Measurements from ENCODE around the gene LDLRAD4.

- no peak for TF ChIP-seq CTCF (IDR thresholded peaks at IDR 0.05; ENCODE audit: insufficient read depth, low read length)
- TF ChIP-seq REST (IDR thresholded peaks at IDR 0.05; ENCODE audit: insufficient replicate concordance, low read depth), result no peak
- no peak for TF ChIP-seq POLR2AphosphoS5 (IDR thresholded peaks at IDR 0.05; ENCODE audit: low read depth)
- TF ChIP-seq SPI1 (IDR thresholded peaks at IDR 0.05; ENCODE audit: borderline replicate concordance, low read depth), result no peak
- TF ChIP-seq GABPA (IDR thresholded peaks at IDR 0.05; ENCODE audit: low read depth), result no peak
Observed at GRCh38 chr18:13556502-13556901, 337.9 kb downstream of the LDLRAD4 start.

Data from HL-60 (cell line).